Osteocyte (in vitro differentiated cells): ENCODE measurements around the gene PDE1C. TPM values are rescaled to one million over a fixed set of nuclear protein-coding genes. Genes with fewer than 3 reads are reported as not detected.

ENCODE experiments used
- DNase-seq: peaks from one replicate; pipeline ENCODE4 v3.0.0; 2021; ENCODE audit warnings: mixed read lengths; ENCODE audit not compliant: unreplicated experiment; ENCODE audit errors: extremely low spot score
- H3K27ac Mint-ChIP-seq: one replicate; pipeline ENCODE4 v1.8.0; 2021; ENCODE audit warnings: mild to moderate bottlenecking, mixed read lengths; ENCODE audit not compliant: unreplicated experiment
- H3K27me3 Mint-ChIP-seq: one replicate; pipeline ENCODE4 v1.8.0; 2021; ENCODE audit warnings: mixed read lengths; ENCODE audit not compliant: unreplicated experiment
- H3K36me3 Mint-ChIP-seq: one replicate; pipeline ENCODE4 v1.8.0; 2021; ENCODE audit warnings: mixed read lengths; ENCODE audit not compliant: unreplicated experiment
- H3K4me1 Mint-ChIP-seq: one replicate; pipeline ENCODE4 v1.8.0; 2021; ENCODE audit warnings: mixed read lengths; ENCODE audit not compliant: unreplicated experiment
- H3K4me3 Mint-ChIP-seq: one replicate; pipeline ENCODE4 v1.8.0; 2021; ENCODE audit warnings: mild to moderate bottlenecking, moderate library complexity, mixed read lengths; ENCODE audit not compliant: unreplicated experiment
- H3K9me3 Mint-ChIP-seq: one replicate; pipeline ENCODE4 v1.8.0; 2021; ENCODE audit warnings: mixed read lengths; ENCODE audit not compliant: unreplicated experiment
- CTCF ChIP-seq: fragments of 200-600 bp; sonication (generic); IDR thresholded peaks from 2 replicates; pipeline ENCODE4 v1.5.0; 2021; ENCODE audit warnings: antibody characterized with exemption, mild to moderate bottlenecking, moderate library complexity
- total RNA-seq: library from RNA; stranded (reverse); gene quantifications from 2 replicates; pipeline ENCODE4 v1.2.1, GENCODE V29; 2021

Gene PDE1C
- total RNA-seq, 1 donor from 2014 or later: 187 TPM

DNA sequence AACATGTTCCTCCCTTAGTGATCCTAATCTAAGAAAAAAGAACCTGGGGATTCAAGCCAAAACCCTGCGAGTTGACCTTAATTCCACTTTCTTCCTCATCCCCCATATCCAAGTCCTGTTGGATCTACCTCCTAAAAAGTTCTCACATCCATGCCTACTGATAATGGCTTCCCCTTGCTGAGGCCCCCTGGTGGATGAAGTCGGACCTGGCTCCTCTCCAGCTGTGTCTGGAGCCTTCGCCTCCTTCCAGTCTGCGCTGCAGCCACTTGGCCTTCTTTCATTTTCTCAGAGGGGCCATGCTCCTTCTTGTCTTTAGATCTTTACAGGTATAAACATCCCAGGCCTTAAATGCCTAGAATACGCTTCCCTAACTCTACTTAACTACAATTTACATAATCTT is 8.1 kb downstream of the PDE1C start:
- Mint-ChIP-seq H3K9me3 (no peaks in the 10 kb centered on the region), H3K4me3 (no peak overlapping the region), H3K27me3 (no peaks in the 10 kb centered on the region), H3K4me1 (peaks cover 91% of the 10 kb centered on the region), H3K36me3 (peaks cover 34% of the 10 kb centered on the region), H3K27ac (peak overlapping the region; percentile 64)
- DNase-seq: no peak
- peak; percentile 62 for TF ChIP-seq CTCF

GRCh38 chr7:32061346-32061745 is 8.9 kb downstream of the PDE1C start:
- H3K4me3 Mint-ChIP-seq: no peak overlapping the region
- no peak for DNase-seq
- peaks cover 91% of the 10 kb centered on the region for H3K4me1 Mint-ChIP-seq
- peak overlapping the region; percentile 89 for H3K27ac Mint-ChIP-seq
- no peak for TF ChIP-seq CTCF
- no peaks in the 10 kb centered on the region for H3K9me3 Mint-ChIP-seq
- H3K36me3 Mint-ChIP-seq: peaks cover 28% of the 10 kb centered on the region
- no peaks in the 10 kb centered on the region for H3K27me3 Mint-ChIP-seq

GRCh38 chr7:32059289-32060011 is 10.8 kb downstream of the PDE1C start:
- TF ChIP-seq CTCF: no peak
- H3K4me1 Mint-ChIP-seq: peaks cover 89% of the 10 kb centered on the region
- peak overlapping the region; percentile 89 for H3K27ac Mint-ChIP-seq
- peaks cover 24% of the 10 kb centered on the region for H3K36me3 Mint-ChIP-seq
- H3K9me3 Mint-ChIP-seq: no peaks in the 10 kb centered on the region
- DNase-seq: no peak
- H3K4me3 Mint-ChIP-seq: peak overlapping the region; percentile 71
- H3K27me3 Mint-ChIP-seq: no peaks in the 10 kb centered on the region

DNA sequence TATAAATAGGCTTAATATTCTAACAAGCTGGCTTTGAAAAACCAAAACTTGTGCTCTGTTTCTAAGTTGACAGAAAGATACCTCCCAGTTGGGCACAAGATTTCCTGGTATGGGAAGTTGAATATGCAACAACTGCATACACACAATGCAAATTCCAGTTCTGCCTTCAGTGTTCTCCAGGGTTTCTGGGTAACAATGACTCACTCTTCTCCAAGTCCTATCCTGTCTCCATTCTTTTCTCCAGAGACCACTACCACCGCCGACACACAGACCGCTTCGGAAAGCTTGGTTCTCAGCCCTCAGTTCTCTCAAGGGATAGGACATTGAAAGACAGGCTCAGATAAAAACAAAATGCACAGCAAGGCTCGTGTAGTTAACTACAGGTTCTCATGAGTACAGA is 12.2 kb downstream of the PDE1C start:
- H3K9me3 Mint-ChIP-seq: no peaks in the 10 kb centered on the region
- H3K4me3 Mint-ChIP-seq: peak overlapping the region; percentile 57
- H3K27ac Mint-ChIP-seq: peak overlapping the region; percentile 89
- peaks cover 32% of the 10 kb centered on the region for H3K36me3 Mint-ChIP-seq
- H3K4me1 Mint-ChIP-seq: peaks cover 76% of the 10 kb centered on the region
- no peak for DNase-seq
- no peaks in the 10 kb centered on the region for H3K27me3 Mint-ChIP-seq
- no peak for TF ChIP-seq CTCF

- Mint-ChIP-seq H3K4me1 (peaks cover 68% of the 10 kb centered on the region), H3K27ac (peak overlapping the region; percentile 57), H3K9me3 (no peaks in the 10 kb centered on the region), H3K27me3 (no peaks in the 10 kb centered on the region), H3K36me3 (peaks cover 34% of the 10 kb centered on the region), H3K4me3 (no peak overlapping the region)
- DNase-seq: no peak
- TF ChIP-seq CTCF: no peak
Observed at GRCh38 chr7:32056767-32057166, 13.4 kb downstream of the PDE1C start.
